NCI-H1417 treated with DMSO at 0.1 percent for 48 hours (cell line): ENCODE data around the gene NCK1.
"Not testable (repeated sequence)": the region's sequence is repeated elsewhere in the genome, so short reads cannot be mapped to it uniquely, and the experiment has no call there.

Experiments used
- DNase-seq: peaks from one replicate; lab custom pipeline; 2025; lab: John Stamatoyannopoulos, UW

NCK1 gene

DNA sequence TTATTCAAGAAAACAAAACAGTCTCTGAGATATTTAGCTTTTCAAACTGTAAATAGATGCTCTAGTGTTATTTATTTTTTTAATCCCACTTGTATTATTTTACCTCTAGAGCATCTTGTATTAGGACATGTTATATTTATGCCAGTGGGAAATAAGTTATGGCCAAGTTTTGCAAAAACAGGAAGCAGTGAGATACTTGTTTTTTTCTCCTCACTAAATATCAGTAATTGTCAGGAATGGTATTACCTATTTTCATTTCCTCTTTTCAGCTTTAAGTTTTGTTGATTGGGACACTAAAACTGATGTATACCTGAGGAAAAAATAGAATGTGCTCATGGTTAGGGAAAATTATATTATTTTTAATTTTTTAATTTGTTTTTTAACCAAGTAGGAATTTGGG lies 87.1 kb downstream of the NCK1 start:
- DNase-seq: no peak

DNA sequence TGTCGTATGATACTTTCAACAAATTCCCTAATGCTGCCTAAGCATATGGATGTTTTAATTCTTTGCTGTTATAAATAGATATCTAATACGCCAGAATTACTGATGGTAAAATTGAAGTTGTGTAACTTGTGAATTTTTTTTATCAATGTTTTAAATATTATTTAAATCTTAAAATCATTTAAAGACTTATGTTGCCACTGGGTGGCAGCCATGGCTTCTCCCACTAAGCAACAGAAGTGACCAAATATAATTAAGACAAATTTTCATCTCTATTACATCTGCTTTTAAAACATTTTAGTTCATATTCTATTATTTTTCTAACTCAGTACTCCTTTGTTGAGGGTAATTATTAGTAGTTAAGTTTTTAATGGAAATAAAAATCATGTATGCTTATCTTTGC lies 87.7 kb downstream of the NCK1 start:
- DNase-seq: no peak

DNA sequence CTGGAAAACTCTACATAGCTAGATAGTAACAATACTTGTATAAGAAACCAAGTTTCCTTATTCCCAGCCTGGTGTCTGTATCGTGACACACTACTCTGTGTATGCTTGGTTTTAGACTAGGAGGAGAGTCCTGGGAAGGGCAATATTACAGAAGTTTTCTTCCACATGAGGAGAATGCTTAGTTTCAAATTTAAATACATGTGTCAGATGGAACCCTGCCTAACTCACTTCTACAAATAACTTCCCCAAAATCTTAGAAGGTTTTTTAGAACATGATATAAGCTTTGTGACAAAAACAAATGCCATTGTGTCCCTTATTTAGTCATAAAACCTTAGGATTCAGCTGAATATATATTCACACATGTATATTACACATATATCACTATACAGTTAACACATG lies 88.6 kb downstream of the NCK1 start:
- DNase-seq: no peak

- DNase-seq: no peak
Measured at GRCh38 chr3:136952292-136952691, 90.3 kb downstream of the NCK1 start.

DNA sequence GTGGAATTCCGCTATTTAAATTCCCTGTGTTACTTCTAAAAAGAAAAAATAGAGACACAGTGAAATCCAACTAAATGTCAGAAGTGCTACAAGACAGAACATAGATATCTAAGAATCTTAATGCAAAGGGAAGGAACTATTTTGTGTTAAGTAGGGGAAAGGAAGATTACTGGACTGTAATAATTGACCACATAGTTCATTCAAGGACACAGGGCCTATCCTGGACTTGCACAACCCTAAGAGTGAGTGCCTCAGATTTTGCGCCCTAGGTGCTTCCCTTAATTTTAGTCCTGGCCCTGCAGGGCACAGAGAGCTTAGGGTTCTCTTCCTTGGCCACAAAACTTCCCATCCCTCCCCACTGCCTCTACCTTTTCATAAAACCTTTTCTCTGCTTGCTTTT lies 92.2 kb downstream of the NCK1 start:
- no peak for DNase-seq

- no peak for DNase-seq
Measured at GRCh38 chr3:136954980-136955780, 93.2 kb downstream of the NCK1 start.

- no peak for DNase-seq
Measured at GRCh38 chr3:136955813-136956212, 93.8 kb downstream of the NCK1 start.

GRCh38 chr3:136956971-136957370 lies 95.0 kb downstream of the NCK1 start:
- DNase-seq: no peak

DNA sequence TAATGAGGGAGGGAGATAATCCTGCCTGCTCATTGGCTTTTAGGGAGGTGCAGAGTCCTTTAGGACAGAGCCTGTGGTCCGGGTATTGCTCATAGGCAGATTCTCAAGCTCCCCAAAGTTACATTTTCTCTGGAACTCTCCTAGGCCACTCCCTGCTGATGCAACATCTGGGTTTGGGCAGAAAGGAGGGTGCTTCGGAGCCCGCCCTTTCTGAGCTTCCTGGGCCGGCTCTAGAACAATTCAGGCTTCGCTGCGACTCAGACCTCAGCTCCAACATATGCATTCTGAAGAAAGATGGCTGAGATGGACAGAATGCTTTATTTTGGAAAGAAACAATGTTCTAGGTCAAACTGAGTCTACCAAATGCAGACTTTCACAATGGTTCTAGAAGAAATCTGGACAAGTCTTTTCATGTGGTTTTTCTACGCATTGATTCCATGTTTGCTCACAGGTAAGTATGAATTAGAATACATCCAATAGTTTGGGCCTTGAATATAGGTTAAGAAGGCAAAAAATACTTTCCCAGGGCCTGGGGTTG lies 95.8 kb downstream of the NCK1 start, which contains the start of gene IL20RB:
Gene IL20RB, plus strand, starts transcription at position 233 of the 538 bp plus-strand sequence. Its CDS starts 131 bp downstream, at position 364.
- no peak for DNase-seq

DNA sequence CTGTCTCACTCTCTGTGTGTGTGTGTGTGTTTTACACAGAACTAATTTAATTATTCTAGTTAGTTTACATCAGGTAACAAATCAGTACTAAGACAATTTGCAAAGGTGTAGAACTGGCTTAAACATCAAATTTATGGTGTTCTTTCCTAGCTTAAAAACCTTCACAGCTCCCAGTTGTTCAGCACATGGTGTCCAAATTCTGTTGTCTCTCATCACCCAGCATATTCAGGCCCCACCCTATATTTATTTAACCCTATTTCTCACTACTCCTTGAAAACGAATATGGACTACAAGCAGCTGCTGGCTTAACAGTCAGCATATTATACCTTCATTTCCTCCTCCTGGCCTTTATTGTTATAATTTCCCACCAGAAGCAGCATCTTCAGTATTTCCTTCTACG lies 96.9 kb downstream of the NCK1 start:
- no peak for DNase-seq

DNA sequence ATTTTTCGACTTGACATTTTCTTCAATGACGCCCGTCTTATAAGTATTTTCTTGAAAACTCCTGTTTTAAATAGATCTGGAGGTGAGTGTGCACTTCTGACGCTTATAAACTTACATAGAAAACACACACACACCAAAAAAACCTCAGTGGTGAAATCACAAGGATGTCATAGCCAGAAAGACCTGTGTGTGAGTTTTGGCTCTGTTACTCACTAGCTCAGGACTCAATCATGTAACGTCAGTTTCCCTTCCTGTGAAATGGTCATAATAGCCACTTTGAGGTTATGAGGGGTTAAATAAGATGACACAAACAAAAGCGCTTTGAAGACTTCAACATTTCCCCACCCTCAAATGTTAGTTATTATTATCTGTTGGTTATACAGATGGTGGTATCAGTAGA lies 97.6 kb downstream of the NCK1 start:
- no peak for DNase-seq

DNA sequence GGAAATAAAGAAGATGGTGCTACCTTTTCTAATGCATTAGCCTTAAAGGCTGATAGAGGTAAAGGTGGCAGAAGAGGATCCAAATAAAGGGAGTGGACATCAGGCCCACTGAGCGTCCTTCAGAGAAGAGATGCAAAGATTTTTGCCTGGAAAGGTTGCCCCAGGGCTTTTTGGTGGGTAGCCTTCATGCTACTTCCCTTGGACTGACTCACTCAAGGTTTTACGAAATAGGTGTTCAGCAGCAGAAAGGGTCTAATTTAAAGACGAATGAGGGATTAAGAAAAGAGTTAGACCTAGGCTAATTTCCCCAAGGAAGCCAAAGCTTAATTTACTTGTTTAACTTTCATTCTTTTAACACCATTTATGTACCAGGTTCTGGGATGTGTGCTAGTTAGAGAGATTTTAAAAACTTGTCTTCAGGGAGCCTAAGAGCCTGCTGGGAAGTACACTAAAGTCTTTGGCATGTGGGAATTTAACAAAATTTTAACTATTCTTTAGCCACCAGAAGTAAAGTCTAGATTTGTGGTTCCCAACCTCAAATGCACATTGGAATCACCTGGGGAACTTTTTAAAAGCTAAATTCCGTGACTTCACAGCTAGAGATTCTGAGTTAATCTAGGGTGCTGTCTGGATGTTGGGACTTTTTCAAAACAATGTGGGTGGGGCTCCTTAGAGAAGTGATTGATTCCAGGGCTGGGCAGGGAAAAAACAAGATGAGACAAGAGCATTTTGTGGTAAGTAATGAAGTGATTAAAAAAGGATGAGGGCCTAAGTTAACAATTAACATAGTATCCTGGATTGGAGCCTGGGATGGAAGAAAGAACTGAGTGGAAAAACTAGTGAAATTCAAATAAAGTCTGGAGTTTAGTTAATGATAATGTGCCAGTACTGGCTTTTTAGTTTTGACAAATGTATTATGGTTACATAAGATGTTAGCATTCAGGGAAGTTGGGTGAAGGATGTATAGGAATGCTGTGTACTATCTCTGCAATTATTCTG lies 99.1 kb downstream of the NCK1 start:
- no peak for DNase-seq

- no peak for DNase-seq
Measured at GRCh38 chr3:136962927-136963326, 100.9 kb downstream of the NCK1 start.

DNA sequence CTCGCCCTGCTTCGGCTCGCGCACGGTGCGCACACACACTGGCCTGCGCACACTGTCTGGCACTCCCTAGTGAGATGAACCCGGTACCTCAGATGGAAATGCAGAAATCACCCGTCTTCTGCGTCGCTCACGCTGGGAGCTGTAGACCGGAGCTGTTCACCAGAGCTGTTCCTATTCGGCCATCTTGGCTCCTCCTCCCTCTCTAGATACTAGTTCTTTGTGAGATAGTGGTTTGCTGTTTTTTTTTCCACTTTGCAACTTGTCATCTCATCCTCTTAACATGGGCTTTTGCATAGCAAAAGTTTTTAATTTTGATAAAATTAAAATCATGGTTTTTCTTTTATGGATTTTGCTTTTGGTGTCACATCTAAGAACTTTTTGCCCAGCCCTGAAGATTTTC lies 107.5 kb downstream of the NCK1 start:
- DNase-seq: not testable (repeated sequence)

- DNase-seq: no peak
Measured at GRCh38 chr3:136973352-136973751, 111.3 kb downstream of the NCK1 start.

DNA sequence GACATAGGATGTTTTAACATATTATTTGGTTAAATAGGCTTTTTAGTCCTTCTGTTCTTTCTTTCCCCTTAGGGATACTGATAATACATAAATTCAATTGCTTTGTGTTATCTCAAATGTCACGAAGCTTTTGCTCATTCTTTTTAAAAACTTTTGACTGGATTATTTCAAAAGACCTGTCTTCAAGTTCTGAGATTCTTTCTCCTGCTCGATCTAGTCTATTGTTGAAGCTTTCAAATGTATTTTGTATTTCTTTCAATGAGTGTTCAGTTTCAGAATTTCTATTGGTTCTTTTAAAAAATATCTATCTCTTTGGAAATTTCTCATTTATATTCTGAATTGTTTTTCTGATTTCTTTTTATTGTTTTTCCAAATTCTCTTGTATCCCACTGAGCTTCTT lies 112.7 kb downstream of the NCK1 start:
- no peak for DNase-seq

- no peak for DNase-seq
Measured at GRCh38 chr3:136979204-136979603, 117.2 kb downstream of the NCK1 start.

- no peak for DNase-seq
Measured at GRCh38 chr3:136979684-136980083, 117.7 kb downstream of the NCK1 start.

DNA sequence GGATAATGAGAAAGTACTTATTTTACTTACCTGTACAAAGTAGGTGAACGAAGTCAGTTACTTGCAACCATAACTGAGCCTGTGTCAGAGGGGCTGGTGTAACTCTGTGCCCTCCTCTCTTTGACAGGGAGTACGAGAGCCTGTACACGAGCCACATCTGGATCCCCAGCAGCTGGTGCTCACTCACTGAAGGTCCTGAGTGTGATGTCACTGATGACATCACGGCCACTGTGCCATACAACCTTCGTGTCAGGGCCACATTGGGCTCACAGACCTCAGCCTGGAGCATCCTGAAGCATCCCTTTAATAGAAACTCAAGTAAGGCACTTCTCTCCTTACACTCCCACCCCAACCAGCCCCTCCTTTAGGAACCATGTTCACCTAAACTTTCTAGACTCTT lies 120.0 kb downstream of the NCK1 start:
- DNase-seq: no peak

DNA sequence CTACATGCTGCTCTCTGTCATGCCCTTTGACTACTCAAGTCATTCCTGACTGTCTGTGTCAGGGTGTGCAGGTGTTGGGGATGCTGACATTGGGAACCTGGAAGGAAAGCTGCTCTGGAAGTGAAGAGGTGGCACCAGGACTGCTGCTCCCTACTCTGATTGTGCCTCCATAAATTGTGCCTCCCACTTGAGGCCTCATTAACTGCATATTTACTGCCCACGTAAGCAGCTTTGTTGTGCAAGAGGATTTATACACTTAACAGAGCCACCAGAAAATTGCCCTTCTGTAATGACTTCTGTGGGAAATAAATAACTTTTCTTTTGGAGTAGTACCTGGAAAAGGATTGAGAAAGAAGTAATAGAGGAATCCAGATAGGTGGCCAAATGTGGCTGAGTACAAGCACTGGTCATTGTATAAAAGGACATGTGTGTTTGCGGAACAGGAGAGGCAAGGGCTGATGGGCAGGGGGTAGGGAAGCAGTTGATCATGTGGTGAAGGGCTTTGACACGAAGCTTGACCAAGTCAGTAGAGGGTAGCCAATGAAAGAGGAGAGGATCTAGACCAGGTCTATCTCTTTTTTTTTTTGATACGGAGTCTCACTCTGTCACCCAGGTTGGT lies 120.6 kb downstream of the NCK1 start:
- no peak for DNase-seq

DNA sequence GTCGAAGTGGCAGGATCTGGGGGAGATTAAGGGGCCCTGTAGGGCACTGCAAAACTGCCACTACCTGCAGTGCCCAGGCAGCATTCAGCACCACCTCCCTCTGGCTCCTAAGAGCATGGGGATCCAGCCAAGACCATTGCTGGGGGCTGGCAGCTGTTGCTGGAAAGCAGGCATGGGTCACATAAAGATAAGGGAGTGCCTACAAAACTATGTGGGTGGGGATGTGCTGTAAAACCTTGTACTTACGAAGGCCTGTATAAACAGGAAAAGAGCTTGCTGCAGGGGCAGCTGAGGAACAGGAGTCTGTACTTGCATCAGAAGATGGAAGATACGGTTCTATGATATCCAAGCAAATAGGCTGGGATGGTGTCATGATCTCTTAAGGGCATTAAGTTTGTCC lies 122.8 kb downstream of the NCK1 start:
- DNase-seq: no peak

DNA sequence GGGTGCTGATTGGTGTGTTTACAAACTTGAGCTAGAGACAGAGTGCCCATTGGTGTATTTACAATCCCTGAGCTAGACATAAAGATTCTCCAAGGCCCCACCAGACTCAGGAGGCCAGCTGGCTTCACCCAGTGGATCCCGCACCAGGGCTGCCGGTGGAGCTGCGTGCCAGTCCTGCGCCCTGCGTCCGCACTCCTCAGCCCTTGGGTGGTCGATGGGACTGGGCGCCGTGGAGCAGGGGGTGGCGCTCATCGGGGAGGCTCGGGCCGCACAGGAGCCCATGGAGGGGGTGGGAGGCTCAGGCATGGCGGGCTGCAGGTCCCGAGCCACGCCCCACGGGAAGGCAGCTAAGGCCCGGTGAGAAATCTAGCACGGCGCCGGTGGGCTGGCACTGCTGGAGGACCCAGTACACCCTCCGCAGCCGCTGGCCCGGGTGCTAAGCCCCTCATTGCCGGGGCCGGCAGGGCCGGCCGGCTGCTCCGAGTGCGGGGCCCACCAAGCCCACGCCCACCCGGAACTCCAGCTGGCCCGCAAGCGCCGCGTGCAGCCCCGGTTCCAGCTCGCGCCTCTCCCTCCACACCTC lies 125.5 kb downstream of the NCK1 start:
- not testable (repeated sequence) for DNase-seq
